Measurements from ENCODE around the gene ZNF275. TPM values are rescaled to one million over a fixed set of nuclear protein-coding genes. Genes with fewer than 3 reads are reported as not detected.

The ZNF275 gene
- total and polyA plus RNA-seq, 2 donors (not counting 3 experiments of a cell fraction or from before 2014, with no cell fraction given): 10.3 to 11.0 TPM

- no peak overlapping the region for H3K4me3 ChIP-seq (replicated peaks in 1 of 3; ENCODE audit: insufficient read depth in 1 of 3, low read depth in 1 of 3, low read length in 3 of 3)
- dilution Hi-C loops (cut with MboI; ENCODE audit: extremely low pct_ligation_motif_present, low sequenced_read_pairs): no loop called here
- H3K79me2 ChIP-seq (ENCODE audit: control insufficient read depth, insufficient read depth, low read length): no peaks in the 10 kb centered on the region
- no peaks in the 10 kb centered on the region for H3K9me3 ChIP-seq (replicated peaks; ENCODE audit: control insufficient read depth, insufficient read depth, low read length)
- TF ChIP-seq JUN (IDR thresholded peaks at IDR 0.05; ENCODE audit: borderline replicate concordance, insufficient read depth, insufficient read length, low read depth): no peak
- no peak for TF ChIP-seq FOS (IDR thresholded peaks at IDR 0.05; ENCODE audit: borderline replicate concordance, insufficient read depth, low read length)
- no peak for TF ChIP-seq EZH2 (IDR thresholded peaks at IDR 0.05; ENCODE audit: borderline replicate concordance, low read depth, low read length, severe bottlenecking)
- no peak for TF ChIP-seq MAX (IDR thresholded peaks at IDR 0.05; ENCODE audit: insufficient read depth, insufficient read length)
- no peak for TF ChIP-seq MYC (IDR thresholded peaks at IDR 0.05; ENCODE audit: low read depth, low read length)
- no peak for TF ChIP-seq CTCF (IDR thresholded peaks at IDR 0.05; ENCODE audit: extremely low read depth in 1 of 2, insufficient read depth in 1 of 2, low read depth in 1 of 2, low read length in 2 of 2)
- TF ChIP-seq GATA2 (IDR thresholded peaks at IDR 0.05; ENCODE audit: insufficient read depth, insufficient read length, low read depth, low read length): no peak
- no peak for TF ChIP-seq POLR2AphosphoS5 (IDR thresholded peaks at IDR 0.05; ENCODE audit: insufficient read depth, low read depth, low read length)
- no peak for TF ChIP-seq POLR2A (IDR thresholded peaks at IDR 0.05; ENCODE audit: low read depth, low read length)
- FAIRE-seq (no peak), DNase-seq (ENCODE audit: low read depth, low spot score) (no peak)
- H3K9me1 ChIP-seq (replicated peaks; ENCODE audit: control insufficient read depth, extremely low read depth, insufficient read depth, low read length): no peaks in the 10 kb centered on the region
- BruUV-seq (replicated peaks): no TSS peak
- H3K4me1 ChIP-seq (ENCODE audit: control insufficient read depth, extremely low read depth, insufficient read depth, low read length): no peaks in the 10 kb centered on the region
- H4K20me1 ChIP-seq (replicated peaks; ENCODE audit: control insufficient read depth, extremely low read depth, insufficient read depth, low read length): no peaks in the 10 kb centered on the region
- CTCF ChIA-PET: no interaction called here
- POLR2A ChIA-PET: no interaction called here
- no peak overlapping the region for H3K9ac ChIP-seq (replicated peaks; ENCODE audit: extremely low read depth, insufficient read depth, low read length)
- no peaks in the 10 kb centered on the region for H3K36me3 ChIP-seq (ENCODE audit: control insufficient read depth in 2 of 2, extremely low read depth in 1 of 2, insufficient read depth in 2 of 2, low read length in 2 of 2)
- H3K4me2 ChIP-seq (ENCODE audit: insufficient read depth, low read length): no peak overlapping the region
- intact Hi-C loops (cut with micrococcal nuclease): no loop called here
- H2AFZ ChIP-seq (ENCODE audit: low read depth, low read length): no peak overlapping the region
- H3K27me3 ChIP-seq (ENCODE audit: control insufficient read depth in 2 of 2, insufficient read depth in 2 of 2, low read length in 2 of 2): no peaks in the 10 kb centered on the region
- H3K27ac ChIP-seq (ENCODE audit: insufficient read depth, low read depth, low read length): no peak overlapping the region
Measured at GRCh38 chrX:153382563-153383482, 48.9 kb downstream of the ZNF275 start.
